Measurements from ENCODE around the gene SELENOO. TPM values are rescaled to one million over a fixed set of nuclear protein-coding genes. Genes with fewer than 3 reads are reported as not detected.
A peak's percentile ranks its signal among the peaks of the same experiment; 100 is the strongest.

SELENOO gene
- total and polyA plus RNA-seq, 2 of the 13 experiments (the other 11 are each of a cell fraction or from before 2014, with no cell fraction given) = 14.4 to 19.0 TPM

DNA sequence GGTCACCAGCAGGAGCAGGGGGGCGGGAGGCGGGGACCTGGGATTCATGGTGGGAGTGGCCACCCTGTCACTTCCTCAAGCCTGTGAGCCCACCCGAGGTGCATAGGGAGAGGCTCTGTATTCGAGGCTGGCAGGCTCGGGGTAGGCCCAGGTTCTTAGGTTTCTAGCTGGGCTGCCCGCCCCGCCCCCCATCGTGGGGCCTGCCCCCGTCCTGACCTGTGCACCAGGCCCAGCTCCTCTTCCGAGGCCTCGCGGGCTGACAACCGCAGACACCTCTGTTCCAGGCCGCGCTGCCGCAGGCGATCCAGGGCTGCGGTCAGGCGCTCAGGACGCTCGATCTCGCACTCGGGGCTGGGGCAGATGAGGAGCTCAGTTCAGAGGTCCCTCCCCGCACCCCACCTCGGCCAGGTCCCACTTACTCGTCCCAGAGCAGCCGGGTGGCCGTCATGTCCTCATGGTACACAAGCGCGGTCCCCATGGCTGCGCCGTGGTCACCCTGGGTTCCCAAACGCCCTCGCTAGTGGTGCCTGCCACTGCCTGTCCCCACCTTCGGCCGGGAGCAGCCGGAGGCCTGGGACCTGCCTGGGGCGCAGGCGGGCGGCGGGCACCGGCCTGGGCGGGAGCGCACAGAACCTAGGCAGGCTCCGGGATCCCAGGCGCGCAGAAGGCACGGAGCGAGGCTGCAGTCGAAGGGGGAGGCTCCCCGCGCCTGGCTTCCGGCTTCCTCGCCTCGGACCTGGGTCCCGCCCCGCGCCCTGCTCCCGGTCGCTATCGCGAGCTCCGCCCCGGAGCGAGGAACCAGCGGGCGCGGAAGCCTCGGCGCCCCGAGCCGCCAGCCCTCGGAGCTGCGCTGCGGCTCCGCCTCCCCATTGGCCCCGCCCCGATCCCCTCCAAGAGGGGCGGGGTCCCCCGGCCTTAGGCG is 50.0 kb downstream of the SELENOO start, which contains the start of gene HDAC10 (continued):
- TF ChIP-seq, protein P1, sequence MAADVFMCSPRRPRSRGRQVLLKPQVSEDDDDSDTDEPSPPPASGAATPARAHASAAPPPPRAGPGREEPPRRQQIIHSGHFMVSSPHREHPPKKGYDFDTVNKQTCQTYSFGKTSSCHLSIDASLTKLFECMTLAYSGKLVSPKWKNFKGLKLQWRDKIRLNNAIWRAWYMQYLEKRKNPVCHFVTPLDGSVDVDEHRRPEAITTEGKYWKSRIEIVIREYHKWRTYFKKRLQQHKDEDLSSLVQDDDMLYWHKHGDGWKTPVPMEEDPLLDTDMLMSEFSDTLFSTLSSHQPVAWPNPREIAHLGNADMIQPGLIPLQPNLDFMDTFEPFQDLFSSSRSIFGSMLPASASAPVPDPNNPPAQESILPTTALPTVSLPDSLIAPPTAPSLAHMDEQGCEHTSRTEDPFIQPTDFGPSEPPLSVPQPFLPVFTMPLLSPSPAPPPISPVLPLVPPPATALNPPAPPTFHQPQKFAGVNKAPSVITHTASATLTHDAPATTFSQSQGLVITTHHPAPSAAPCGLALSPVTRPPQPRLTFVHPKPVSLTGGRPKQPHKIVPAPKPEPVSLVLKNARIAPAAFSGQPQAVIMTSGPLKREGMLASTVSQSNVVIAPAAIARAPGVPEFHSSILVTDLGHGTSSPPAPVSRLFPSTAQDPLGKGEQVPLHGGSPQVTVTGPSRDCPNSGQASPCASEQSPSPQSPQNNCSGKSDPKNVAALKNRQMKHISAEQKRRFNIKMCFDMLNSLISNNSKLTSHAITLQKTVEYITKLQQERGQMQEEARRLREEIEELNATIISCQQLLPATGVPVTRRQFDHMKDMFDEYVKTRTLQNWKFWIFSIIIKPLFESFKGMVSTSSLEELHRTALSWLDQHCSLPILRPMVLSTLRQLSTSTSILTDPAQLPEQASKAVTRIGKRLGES (CRISPR knock-in tag; IDR thresholded peaks at IDR 0.05; ENCODE audit: borderline replicate concordance) = no peak
- TF ChIP-seq POLR2AphosphoS5 (IDR thresholded peaks at IDR 0.05; ENCODE audit: low read depth, low read length) = peak; percentile 52; the same call in 1 of the 2 replicates
- TF ChIP-seq ZNF383 (CRISPR knock-in tag; IDR thresholded peaks at IDR 0.05; ENCODE audit: borderline replicate concordance) = no peak
- TF ChIP-seq ZFY (CRISPR knock-in tag; IDR thresholded peaks at IDR 0.05) = peak; percentile 70
- TF ChIP-seq, protein P2, sequence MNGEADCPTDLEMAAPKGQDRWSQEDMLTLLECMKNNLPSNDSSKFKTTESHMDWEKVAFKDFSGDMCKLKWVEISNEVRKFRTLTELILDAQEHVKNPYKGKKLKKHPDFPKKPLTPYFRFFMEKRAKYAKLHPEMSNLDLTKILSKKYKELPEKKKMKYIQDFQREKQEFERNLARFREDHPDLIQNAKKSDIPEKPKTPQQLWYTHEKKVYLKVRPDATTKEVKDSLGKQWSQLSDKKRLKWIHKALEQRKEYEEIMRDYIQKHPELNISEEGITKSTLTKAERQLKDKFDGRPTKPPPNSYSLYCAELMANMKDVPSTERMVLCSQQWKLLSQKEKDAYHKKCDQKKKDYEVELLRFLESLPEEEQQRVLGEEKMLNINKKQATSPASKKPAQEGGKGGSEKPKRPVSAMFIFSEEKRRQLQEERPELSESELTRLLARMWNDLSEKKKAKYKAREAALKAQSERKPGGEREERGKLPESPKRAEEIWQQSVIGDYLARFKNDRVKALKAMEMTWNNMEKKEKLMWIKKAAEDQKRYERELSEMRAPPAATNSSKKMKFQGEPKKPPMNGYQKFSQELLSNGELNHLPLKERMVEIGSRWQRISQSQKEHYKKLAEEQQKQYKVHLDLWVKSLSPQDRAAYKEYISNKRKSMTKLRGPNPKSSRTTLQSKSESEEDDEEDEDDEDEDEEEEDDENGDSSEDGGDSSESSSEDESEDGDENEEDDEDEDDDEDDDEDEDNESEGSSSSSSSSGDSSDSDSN (CRISPR knock-in tag; IDR thresholded peaks at IDR 0.05) = peak; percentile 84
- peak; percentile 74 for TF ChIP-seq ZNF501 (CRISPR knock-in tag; IDR thresholded peaks at IDR 0.05)
- TF ChIP-seq, protein P3, sequence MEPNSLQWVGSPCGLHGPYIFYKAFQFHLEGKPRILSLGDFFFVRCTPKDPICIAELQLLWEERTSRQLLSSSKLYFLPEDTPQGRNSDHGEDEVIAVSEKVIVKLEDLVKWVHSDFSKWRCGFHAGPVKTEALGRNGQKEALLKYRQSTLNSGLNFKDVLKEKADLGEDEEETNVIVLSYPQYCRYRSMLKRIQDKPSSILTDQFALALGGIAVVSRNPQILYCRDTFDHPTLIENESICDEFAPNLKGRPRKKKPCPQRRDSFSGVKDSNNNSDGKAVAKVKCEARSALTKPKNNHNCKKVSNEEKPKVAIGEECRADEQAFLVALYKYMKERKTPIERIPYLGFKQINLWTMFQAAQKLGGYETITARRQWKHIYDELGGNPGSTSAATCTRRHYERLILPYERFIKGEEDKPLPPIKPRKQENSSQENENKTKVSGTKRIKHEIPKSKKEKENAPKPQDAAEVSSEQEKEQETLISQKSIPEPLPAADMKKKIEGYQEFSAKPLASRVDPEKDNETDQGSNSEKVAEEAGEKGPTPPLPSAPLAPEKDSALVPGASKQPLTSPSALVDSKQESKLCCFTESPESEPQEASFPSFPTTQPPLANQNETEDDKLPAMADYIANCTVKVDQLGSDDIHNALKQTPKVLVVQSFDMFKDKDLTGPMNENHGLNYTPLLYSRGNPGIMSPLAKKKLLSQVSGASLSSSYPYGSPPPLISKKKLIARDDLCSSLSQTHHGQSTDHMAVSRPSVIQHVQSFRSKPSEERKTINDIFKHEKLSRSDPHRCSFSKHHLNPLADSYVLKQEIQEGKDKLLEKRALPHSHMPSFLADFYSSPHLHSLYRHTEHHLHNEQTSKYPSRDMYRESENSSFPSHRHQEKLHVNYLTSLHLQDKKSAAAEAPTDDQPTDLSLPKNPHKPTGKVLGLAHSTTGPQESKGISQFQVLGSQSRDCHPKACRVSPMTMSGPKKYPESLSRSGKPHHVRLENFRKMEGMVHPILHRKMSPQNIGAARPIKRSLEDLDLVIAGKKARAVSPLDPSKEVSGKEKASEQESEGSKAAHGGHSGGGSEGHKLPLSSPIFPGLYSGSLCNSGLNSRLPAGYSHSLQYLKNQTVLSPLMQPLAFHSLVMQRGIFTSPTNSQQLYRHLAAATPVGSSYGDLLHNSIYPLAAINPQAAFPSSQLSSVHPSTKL (CRISPR knock-in tag; IDR thresholded peaks at IDR 0.05) = no peak
- TF ChIP-seq AKAP8 (CRISPR knock-in tag; IDR thresholded peaks at IDR 0.05) = peak; percentile 100
- TF ChIP-seq ZNF678 (CRISPR knock-in tag; IDR thresholded peaks at IDR 0.05) = 0 out of 2 replicates have a peak, but pooled peaks have one; percentile 36
- TF ChIP-seq ZNF724P (CRISPR knock-in tag; IDR thresholded peaks at IDR 0.05; ENCODE audit: borderline replicate concordance) = peak; percentile 65; the same call in 1 of the 2 replicates
- peak; percentile 82; the same call in 1 of the 2 replicates for TF ChIP-seq ZNF552 (CRISPR knock-in tag; IDR thresholded peaks at IDR 0.05; ENCODE audit: borderline replicate concordance)
- TF ChIP-seq SAP130 (CRISPR knock-in tag; IDR thresholded peaks at IDR 0.05; ENCODE audit: low read depth) = peak; percentile 77
- TF ChIP-seq SP5 (CRISPR knock-in tag; IDR thresholded peaks at IDR 0.05; ENCODE audit: borderline replicate concordance, low read depth) = peak; percentile 46; the same call in 1 of the 2 replicates
- peak; percentile 58 for TF ChIP-seq YY1 (IDR thresholded peaks at IDR 0.05; ENCODE audit: insufficient read depth, insufficient replicate concordance, low read depth, low read length)
- TF ChIP-seq CBX1 (IDR thresholded peaks at IDR 0.05; ENCODE audit: low read depth) = no peak
- no peak for TF ChIP-seq NR1H2 (CRISPR knock-in tag; IDR thresholded peaks at IDR 0.05; ENCODE audit: borderline replicate concordance, low read depth)
- TF ChIP-seq PHF20 (CRISPR knock-in tag; IDR thresholded peaks at IDR 0.05) = peak; percentile 69; the same call in 1 of the 2 replicates
- no peak for TF ChIP-seq RFX5 (IDR thresholded peaks at IDR 0.05; ENCODE audit: low read depth, low read length)
- no peak for TF ChIP-seq ZBTB8A (CRISPR knock-in tag; IDR thresholded peaks at IDR 0.05; ENCODE audit: borderline replicate concordance, low read depth)
- no peak for TF ChIP-seq ARNTL (CRISPR knock-in tag; IDR thresholded peaks at IDR 0.05)

Data from HepG2 (cell line).